Activated CD8-positive, alpha-beta memory T cell treated with anti-CD3 and anti-CD28 coated beads, Interleukin-2, amount 50 U/mL, for 1 hour (primary cell): ENCODE data around the gene PPP1R3F.

ENCODE experiments used
- DNase-seq: peaks from one replicate; pipeline ENCODE4 v3.0.0-alpha.2; 2020; ENCODE audit errors: extremely low read depth

PPP1R3F gene

DNA sequence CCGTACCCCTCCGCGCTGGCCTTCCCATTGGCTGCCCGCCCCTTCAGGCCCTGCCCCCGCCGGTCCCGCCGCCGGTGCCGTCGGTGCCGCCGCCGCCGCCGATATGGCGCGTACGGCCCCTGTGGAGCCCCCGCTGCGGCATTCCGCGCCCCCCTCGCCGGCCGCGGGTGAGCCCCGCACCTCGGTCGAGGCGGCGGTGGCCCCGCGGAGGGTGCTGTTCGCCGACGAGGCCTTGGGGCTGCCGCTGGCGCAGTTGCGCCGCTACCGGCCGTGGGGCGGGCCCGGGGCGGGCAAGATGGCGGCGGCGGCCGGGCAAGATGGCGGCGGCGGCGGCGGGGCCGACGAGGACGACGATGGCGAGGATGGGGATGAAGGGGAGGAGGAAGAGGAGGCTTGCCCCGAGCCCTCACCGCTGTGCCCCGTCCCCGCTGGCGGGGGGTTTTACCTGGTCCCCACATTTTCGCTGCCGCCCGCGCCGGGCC is at the start of gene PPP1R3F:
TSS of gene PPP1R3F (plus strand) at position 27 of the 482 bp plus-strand sequence. CDS start at position 104, 77 bp downstream.
- DNase-seq: no peak

DNA sequence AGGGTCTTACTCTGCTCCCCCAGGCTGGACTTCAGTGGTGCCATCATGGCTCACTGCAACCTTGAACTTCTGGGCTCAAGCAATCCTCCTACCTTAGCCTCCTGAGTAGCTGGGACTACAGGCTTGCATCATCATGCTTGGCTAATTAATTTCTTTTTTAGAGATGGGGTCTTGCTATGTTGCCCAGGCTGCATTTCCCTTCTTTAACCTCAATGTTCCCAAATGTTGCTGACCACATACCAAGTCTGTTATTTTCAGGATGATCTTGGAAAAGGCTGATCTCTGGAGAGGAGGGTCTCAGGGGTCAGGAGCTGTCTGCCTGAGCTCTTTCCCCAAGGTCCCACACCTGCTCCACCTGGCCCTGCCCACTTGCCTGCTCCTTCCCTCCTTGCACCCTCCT is 49.5 kb upstream of the PPP1R3F start:
- no peak for DNase-seq

GRCh38 chrX:49221868-49222267 is 47.7 kb upstream of the PPP1R3F start:
- DNase-seq: no peak

- DNase-seq: no peak
These were observed 43.7 kb upstream of the PPP1R3F start for GRCh38 chrX:49225858-49226257.

DNA sequence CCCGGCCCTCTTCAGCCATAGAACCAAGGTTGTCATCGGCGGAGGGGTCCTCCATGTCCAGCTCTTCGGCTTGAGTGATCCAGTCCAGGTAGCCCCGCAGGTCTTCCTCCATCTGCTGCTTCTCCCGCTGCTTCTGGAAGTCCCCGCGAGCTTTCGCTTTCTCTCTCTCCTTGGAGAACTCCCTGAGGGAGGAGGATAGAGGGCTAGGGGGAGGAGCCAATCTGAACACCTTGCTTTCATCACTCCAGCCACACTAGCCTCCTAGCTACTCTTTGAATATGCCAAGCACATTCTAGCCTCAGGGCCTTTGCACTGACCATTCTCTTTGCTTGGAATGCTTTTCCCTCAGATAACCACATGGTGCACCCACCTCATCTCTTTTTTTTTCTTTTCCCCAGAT is 42.6 kb upstream of the PPP1R3F start:
- DNase-seq: no peak

GRCh38 chrX:49227726-49228125 is 41.9 kb upstream of the PPP1R3F start:
- DNase-seq: no peak

- DNase-seq: no peak
These were observed 41.4 kb upstream of the PPP1R3F start for GRCh38 chrX:49228185-49228584.

- DNase-seq: peak; percentile 25
These were observed 38.9 kb upstream of the PPP1R3F start for GRCh38 chrX:49230500-49231232.

- no peak for DNase-seq
These were observed 38.1 kb upstream of the PPP1R3F start for GRCh38 chrX:49231333-49232000.

DNA sequence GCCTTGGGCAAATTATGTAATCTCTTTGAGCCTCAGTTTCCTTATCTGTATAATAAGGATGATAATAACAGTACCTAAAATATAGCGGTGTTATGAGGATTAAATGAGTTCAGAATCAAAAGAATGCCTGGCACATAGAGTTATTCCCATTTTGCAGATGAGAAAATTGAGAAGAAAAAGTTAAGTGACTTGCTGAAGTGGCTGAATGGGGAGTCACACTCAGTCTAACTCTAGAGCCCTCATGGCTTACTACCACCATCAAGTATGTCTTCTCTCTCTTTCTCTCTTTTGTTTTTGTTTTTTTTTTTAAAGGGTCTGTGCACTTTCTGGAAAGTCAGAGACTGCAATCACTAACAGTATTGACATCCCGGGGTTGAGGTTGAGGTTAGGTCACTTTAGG is 37.1 kb upstream of the PPP1R3F start:
- DNase-seq: no peak

- DNase-seq: no peak
These were observed 36.4 kb upstream of the PPP1R3F start, which contains the start of gene CACNA1F for GRCh38 chrX:49233176-49233575. TSS of gene CACNA1F (minus strand) at chrX:49233340. CDS start at chrX:49233309, 31 bp downstream.

GRCh38 chrX:49233887-49234555 is 35.6 kb upstream of the PPP1R3F start:
- DNase-seq: no peak

DNA sequence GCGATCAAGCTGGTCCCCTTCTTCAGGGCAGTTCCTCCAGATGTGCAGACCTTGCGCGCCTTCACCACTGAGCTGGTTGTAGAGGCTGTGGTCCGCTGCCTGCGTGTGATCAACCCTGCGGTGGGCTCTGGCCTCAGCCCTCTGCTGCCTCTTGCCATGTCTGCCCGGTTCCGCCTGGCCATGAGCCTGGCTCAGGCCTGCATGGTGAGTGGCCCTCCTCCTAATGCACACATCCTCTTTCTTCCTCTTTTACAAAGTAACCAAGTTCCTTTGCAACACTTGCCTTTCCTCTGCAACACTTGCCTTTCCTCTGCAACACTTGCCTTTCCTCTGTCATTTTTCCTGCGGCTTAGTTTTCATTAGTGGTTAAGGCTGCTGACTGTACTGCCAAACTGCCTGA is 32.5 kb upstream of the PPP1R3F start:
- no peak for DNase-seq

GRCh38 chrX:49238735-49239134 is 30.9 kb upstream of the PPP1R3F start:
- no peak for DNase-seq

DNA sequence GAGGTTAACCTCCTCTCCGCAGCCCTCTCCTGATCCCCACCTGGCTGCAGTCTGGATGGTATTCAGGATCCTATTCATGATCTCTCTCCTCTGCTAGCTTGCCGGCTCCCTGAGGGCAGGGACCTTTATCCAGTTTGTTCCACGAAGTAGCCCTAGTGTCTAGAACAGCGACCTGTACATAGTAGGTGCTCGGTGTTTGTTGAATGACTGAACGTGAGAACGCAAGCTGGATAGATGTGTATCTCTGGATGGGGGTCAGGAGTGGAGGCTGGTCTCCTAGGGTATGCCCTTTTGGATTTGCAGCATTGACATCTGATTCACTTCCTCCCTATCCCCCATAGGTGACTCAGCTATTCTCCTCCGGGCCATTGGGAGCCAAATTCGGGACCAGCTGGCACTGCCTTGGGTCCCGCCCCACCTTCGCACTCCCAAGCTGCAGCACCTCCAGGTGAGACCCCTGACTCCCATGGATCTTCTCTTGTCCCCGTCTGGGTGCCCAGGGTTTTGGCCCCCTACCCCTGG is 27.0 kb upstream of the PPP1R3F start:
- no peak for DNase-seq

DNA sequence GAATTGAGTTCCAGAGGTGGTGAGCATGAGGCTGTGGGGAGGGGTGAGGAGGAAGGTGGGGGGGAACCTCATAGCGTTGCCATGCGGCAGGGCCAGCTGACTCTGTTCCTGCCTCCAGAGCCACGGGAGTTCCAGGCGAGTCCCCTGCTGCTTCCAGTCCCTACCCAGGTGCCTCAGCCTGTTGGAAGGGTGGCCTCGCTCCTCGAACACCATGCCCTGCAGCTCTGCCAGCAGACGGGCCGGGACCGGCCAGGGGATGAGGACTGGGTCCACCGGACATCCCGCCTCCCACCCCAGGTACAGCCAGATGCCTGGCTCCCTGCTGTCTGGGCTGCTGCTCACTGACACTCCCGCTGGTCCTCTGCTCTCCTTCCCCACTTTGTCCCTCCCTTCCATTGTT is 26.4 kb upstream of the PPP1R3F start:
- no peak for DNase-seq

DNA sequence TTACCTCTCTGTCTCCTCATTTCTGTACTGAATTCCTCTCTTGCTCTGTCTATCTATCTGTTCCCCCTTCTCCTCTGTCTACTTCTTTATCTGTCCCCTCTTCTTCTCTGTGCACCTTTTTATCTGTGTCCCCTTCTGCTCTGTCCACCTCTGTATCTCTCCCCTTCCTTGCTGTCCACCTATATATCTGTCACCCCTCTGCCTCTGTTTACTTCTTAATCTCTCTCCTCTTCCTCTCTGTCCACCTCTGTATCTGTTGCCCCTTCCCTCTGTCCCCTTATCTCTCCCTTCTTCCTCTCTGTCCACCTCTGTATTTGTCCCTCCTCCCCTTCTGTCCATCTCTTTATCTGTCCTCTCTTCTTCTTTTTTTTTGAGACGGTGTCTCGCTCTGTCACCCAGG is 25.4 kb upstream of the PPP1R3F start:
- no peak for DNase-seq

DNA sequence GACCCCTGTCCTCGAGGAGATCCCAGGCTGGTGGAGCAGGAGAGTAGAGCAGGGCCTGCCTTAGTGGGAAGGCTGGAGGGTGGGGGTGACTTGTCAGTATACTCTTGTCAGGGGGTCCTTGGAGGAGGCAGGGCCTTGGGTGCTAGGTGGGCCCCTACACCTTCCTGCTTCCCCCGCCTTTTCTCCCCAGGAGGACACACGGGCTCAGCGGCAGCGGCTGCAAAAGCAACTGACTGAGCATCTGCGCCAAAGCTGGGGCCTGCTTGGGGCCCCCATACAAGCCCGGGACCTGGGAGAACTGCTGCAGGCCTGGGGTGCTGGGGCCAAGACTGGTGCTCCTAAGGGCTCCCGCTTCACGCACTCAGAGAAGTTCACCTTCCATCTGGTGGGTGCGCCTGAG is 23.1 kb upstream of the PPP1R3F start:
- DNase-seq: no peak

- no peak for DNase-seq
These were observed 22.2 kb upstream of the PPP1R3F start for GRCh38 chrX:49247346-49247745.

DNA sequence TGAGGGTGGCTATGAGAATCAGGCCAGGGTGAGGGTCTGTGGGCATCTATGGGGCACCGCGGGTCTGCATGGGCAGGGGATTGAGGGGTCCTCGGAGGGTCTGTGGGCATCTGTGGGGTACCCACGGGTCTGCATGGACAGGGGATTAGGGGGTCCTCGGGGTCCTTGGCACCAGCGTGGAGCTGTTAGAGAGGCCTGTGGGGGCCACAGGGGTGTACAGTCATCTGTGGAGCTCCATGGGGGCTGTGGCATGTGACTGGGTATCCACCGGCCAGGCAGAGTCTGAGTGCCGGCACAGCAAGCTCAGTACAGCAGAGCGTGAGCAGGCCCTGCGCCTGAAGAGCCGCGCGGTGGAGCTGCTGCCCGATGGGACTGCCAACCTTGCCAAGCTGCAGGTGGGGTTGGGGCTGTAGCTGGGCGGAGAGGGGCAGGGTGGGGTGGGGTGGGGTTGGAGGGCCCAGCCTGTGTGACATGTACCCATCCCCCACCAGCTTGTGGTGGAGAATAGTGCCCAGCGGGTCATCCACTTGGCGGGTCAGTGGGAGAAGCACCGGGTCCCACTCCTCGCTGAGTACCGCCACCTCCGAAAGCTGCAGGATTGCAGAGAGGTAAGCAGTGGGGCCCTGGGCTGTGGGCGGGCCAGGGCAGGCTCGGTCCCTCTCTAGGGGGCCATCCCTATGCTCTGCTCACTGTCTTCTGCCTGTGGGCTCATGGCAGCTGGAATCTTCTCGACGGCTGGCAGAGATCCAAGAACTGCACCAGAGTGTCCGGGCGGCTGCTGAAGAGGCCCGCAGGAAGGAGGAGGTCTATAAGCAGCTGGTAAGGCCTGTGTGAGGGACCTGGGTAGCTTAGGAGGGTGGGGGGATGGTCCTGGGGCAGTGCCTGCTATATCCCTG is 21.4 kb upstream of the PPP1R3F start:
- no peak for DNase-seq

DNA sequence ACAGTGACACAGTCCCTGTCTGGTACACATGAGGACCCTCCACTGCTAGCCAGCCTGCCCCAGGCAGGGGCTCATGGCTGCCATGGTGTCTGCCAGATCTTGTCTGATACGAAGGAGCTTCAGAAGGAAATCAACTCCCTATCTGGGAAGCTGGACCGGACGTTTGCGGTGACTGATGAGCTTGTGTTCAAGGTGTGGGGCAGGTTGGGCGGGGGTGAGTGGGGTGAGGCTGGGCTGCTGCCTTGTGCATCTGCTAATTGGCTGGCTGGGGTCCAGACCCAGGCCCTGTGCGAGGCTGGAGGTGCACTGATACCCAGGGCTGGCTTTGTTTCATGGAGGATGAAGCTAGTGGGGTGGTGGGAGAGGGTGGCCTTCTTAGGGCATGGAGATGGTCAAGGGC is 20.5 kb upstream of the PPP1R3F start:
- DNase-seq: no peak
